Left cardiac atrium (tissue), 4 donors: Measurements from ENCODE around the gene AMPD2. TPM values are rescaled to one million over a fixed set of nuclear protein-coding genes. Genes with fewer than 3 reads are reported as not detected.

Source experiments
- ATAC-seq, 2 donors: fragments of 200-7000 bp; cut with Tn5 transposase; one replicate each; pipeline ENCODE4 v1.9.1; 2020; ENCODE audit warnings: mild to moderate bottlenecking in 2 of 2, moderate library complexity in 2 of 2
- DNase-seq: peaks from one replicate; pipeline ENCODE4 v3.0.0-alpha.2; 2020
- intact Hi-C, 2 donors: fragments of 100-400 bp; cut with DNase I; formaldehyde crosslinking; loops; one replicate each; pipeline versions ENCODE4 v1.14.1 to v1.15.1; 2022 to 2023
- total RNA-seq, 2 donors: library from RNA; stranded (reverse); fragmentation: NEBNext Ultra II Directional; extraction: Animal tissue kit (Norgen Biotek cat#: 25700); gene quantifications; one replicate each; pipeline ENCODE4 v1.2.1, GENCODE V29; 2021
- donor health status: DM: no; HTN: yes; CAD: no.
- donor health status: DM: no; HTN: yes; CAD: no; lungs with severe emphysema.
- donor health status: DM: yes; HTN: yes; CAD: no.
- donor health status: Dilated cardiomyopathy.

Gene AMPD2
- total RNA-seq, 2 donors from 2014 or later, result 13.1 to 25.8 TPM

DNA sequence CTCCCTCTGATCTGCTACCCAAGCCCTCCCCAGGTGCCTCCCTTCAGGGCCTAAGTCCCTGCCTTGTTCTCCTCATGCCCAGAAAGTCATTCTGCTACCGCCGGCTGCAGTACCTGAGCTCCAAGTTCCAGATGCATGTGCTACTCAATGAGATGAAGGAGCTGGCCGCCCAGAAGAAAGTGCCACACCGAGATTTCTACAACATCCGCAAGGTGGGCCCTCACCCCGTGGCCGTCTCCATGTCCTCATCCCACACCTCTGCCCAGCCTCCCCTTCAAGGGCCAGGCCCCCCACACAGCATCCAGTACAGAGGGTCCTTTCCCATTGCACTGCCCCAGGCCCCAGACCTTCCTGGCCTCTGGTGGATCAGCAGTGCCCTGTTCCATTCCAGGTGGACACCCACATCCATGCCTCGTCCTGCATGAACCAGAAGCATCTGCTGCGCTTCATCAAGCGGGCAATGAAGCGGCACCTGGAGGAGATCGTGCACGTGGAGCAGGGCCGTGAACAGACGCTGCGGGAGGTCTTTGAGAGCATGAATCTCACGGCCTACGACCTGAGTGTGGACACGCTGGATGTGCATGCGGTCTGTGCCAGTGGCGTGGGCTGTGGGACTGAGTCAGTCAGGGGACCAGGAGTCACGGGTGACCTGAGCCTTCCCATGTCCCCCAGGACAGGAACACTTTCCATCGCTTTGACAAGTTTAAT lies 8.2 kb downstream of the AMPD2 start:
- ATAC-seq (no peak), DNase-seq (no peak)
- intact Hi-C loops, result loop anchor here in 1 of 2 donors (5.0 kb wide), 1 partner anchor 81 kb away; the partner anchor contains the start of gene GNAI3

DNA sequence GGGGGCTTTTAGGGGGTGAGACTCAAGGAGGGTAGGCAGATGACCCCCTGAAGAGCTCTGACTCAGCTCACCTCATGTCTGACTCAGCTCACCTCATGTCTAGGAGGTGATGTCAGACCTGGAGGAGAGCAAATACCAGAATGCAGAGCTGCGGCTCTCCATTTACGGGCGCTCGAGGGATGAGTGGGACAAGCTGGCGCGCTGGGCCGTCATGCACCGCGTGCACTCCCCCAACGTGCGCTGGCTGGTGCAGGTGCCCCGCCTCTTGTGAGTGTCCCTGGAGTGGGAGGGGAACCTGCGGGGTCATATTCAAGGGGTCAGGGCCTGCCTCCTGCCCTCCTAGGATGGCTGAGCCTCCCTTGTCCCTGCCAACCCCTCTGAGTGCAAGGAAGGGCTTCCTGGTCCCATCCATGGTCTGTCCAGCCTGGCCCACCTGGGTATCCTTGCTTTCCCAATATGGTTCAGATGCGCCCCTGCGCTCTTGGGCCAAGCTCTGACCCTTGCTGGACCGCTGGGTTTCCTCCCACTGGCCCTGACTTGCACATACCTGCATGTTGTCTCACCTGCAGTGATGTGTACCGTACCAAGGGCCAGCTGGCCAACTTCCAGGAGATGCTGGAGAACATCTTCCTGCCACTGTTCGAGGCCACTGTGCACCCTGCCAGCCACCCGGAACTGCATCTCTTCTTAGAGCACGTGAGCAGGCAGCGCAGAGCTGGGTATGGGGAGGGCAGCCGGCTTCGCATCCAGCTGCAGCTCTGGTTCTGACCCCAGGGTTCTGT lies 9.1 kb downstream of the AMPD2 start:
- intact Hi-C loops, result loop anchor here in 1 of 2 donors (5.0 kb wide), 1 partner anchor 81 kb away; the partner anchor contains the start of gene GNAI3
- no peak for ATAC-seq
- DNase-seq, result no peak

DNA sequence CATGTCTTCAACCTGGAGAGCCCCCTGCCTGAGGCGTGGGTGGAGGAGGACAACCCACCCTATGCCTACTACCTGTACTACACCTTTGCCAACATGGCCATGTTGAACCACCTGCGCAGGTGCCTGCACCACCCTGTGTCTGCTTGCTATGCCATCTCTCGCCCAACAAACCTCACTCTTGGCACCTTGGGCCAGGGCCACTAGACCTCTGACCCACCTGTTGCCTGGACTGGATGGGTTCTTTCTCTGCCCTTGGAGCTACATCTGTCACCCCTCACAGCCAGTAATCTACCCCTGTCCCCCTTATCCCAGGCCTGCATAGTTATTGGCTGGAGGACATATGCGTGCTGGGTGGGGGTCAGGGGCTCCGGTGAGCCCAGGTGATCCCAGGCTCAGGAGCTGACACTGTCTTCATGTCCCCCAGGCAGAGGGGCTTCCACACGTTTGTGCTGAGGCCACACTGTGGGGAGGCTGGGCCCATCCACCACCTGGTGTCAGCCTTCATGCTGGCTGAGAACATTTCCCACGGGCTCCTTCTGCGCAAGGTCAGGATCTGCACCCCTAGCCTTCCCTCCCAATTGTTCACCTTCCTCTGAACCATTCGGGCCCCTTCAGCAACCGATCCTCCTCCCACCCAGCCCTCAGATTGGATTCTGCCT lies 9.9 kb downstream of the AMPD2 start:
- DNase-seq, result no peak
- intact Hi-C loops, result loop anchor here (1.0 to 5.0 kb wide), 2 partner anchors 82 to 83 kb away; partner anchors contain the start of gene GNAI3 (in 1 of the 2)
- ATAC-seq, result no peak

DNA sequence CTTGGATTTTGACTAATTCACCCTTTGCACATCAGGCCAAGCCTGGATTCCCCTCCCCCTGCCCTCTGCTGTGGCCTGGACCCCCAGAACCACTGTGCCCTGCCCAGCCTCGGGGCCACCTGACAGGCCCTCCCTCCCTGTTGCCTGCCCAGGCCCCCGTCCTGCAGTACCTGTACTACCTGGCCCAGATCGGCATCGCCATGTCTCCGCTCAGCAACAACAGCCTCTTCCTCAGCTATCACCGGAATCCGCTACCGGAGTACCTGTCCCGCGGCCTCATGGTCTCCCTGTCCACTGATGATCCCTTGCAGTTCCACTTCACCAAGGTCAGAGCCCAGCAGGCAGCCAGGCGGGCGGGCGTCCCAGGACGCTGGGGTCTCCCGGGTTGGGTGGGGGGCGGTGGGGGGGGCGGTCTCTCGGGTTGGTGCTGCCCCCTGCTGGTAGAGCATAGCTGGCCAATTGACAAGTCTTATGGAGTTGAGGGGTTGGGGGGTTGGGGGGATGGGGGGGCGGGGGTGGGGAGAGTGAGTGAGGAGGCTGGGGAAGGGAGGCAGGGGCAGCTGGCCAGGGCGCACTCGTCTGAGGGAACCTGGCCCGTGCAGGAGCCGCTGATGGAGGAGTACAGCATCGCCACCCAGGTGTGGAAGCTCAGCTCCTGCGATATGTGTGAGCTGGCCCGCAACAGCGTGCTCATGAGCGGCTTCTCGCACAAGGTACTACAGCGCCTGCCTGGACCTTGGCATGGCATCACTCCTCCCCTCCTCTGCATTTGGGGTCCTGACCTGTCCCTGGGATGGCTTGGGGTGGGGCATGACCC lies 10.7 kb downstream of the AMPD2 start:
- DNase-seq, result peak; percentile 29
- intact Hi-C loops, result loop anchor here in 1 of 2 donors (1.0 kb wide), 1 partner anchor 84 kb away; no protein-coding TSS in a partner anchor
- ATAC-seq, result no peak

DNA sequence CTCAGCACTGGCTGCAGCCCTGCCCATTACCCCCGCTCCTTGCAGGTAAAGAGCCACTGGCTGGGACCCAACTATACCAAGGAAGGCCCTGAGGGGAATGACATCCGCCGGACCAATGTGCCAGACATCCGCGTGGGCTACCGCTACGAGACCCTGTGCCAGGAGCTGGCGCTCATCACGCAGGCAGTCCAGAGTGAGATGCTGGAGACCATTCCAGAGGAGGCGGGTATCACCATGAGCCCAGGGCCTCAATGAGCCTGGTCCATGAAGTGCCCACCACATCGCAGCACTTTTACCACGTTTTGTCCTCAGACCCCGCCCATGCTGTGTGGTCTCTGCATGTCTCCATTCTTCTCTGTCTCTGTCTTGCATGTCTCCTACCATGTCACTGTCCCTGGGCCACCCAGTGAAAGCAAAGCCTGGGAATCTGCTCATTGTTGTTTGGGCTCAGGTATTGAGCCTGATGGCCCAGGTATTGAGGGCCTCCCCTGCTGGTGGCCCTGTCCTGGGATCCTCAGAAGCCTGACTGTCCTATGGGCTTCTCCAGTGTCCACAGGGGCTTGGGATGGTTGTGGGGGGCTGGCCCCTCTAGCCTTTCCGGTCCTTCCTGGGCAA lies 11.4 kb downstream of the AMPD2 start:
- intact Hi-C loops, result loop anchor here in 1 of 2 donors (1.0 kb wide), 1 partner anchor 85 kb away; no protein-coding TSS in a partner anchor
- ATAC-seq, result no peak
- DNase-seq, result peak; percentile 20

DNA sequence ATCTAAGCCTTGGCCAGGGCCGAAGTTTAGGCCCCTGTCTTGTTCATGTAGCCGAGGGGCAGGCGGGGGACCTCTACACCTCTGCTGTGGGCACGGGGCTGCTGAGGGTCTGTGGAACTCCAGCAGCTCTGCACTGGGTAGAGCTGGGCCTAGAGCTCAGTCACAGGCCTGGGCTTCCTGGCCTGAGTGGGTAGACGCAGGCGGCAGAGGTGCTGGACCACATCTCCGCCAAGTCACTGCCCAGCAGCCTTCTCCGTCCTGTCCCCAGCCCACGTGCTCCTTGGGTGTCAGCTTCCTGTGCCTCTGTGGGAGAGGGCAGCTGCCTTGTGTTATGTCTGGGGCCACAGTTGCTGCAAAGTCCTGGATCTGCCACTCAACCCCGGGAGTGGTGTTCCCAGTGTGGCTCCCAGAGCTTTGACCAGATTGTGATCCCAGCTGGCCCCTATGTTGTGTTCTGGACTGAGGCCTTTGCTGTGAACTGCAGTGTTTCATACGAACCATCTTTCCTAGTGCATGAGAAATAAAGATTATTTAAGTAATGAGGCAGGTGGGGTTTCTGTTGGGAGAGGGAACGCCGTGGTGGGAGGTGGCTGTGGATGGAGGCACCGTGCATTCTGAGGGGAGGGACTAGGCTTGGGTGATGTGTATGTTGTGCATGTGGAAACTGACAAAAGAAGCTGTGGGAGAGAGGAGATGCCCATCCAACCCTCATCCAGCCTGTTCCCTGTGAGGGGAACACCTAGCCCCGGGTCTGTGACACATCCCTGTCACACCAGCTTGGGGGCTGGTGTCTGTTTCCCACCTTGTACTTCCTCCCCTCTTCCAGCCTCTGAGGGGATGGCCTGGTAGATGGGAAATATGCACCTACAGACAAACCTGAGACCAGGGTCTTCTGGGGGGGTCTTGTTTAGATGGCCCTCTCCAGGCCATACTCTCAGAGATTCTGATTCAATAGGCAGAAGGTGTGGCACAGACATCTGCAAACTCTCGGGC lies 12.2 kb downstream of the AMPD2 start:
- DNase-seq (no peak), ATAC-seq (no peak)
- intact Hi-C loops, result no loop called here

DNA sequence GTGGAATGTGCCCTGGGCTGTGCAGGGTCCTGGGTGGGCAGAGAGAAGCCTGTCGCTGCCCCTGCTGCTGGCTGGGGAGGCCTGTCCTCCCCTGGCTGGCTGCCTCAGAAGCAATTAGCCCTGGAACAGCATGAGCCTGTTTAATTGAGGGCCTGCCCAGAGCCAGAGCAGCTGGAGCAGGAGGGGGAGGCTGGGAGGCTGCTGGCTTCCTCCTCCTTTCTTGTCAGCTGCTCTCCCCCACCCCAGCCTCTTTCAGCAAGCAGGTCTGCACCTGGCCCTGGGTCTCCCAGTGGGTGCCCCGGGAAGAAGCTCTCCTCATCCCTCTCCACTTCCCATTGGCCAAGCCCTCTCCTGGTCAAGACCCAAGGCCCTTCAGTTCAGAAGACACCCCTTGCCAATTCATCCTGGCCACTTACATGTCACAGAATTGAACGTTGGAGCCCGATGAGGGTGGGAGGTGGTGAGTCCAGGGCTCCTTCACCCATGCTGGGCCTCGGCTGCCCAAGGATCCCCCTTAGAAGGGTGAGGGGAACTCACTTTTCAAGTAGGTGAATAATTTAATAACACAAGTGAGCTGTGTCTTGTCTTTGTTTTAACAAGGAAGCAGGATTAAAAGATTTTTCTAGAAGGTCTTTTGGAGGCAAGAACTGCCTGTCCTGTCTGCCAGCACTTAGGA lies 13.2 kb downstream of the AMPD2 start:
- DNase-seq (peak; percentile 22), ATAC-seq (no peak)
- intact Hi-C loops, result no loop called here

DNA sequence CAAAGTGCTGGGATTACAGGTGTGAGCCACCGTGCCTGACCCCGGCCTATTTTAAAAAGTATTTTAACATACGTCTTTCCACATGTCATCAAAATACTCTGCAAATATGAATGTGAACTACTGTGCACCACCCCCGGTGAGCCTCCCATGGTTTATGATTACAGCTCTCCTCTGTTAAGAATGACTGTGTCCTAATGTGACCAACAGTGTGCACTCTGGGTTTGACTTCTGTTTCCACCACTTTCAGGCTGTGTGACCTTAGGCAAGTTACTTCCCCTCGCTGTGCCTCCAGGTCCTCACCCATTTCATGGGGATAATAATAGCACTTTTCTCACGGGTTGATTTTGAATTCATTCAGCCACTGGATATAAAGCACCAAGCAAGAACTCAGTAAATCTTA lies 14.7 kb downstream of the AMPD2 start:
- DNase-seq (no peak), ATAC-seq (no peak)
- intact Hi-C loops, result no loop called here

DNA sequence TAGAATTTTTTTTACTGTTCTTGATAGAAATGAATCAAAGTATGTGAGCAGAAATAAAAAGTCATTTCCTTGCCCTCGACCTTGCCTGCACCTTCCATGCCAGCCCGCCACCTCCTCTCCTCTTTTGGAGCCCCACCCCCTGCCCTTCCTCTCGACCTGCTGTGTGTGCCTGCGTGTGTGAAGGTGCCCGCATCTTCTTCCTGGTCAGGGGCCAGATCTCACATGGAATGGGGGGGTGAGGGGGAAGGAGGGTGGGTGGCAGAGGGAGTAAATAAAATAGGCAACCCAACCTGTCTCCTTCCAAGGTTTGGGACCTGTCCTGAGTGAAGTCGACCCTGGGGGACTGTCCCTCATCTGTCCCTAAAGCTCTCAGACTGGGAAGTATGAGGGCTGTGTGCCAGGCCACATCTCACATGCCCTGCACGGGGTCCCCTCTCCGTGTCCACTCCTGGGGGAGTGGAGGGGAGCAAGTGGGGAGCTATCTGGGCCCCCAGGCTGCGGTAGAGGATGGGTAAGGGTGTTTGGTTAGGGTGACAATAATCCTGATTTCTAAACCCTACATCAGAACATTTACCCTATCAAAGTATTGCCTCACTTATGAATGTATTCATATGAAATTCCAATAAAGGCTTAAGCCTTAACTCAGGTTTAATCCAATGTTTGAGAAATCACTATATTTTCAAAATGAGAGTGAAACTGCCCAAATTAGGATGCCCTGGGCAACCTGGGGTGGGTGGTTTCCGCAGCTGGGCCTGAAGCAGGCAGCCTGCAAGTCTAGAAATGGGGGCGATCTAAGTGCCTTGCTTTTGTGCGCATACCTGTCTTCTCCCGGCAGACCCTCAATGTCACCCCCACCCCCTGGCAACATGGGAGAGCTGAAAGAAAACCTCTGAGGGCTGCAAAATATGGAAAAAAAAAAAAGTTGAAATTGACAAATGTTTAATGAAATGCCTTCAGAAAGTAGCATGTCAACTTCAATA lies 15.4 kb downstream of the AMPD2 start:
- intact Hi-C loops, result no loop called here
- DNase-seq (no peak), ATAC-seq (no peak)

DNA sequence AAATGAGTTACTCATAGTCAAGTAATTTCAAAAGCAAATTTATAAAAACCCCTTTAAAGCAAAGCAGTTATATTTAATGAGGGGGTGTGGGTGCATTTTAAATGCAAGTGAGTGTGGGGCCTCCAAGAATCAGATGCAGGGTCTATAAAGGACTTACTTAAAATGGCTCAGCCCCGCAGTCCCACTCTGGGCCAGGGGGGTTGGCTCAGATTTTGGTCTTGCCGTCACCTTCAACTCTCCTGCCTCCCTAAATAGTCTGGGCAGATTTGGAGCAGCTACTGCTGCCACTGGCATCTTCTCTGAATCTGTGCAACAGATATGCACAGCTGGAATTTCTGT lies 16.2 kb downstream of the AMPD2 start:
- no peak for ATAC-seq
- intact Hi-C loops, result no loop called here
- DNase-seq, result no peak

DNA sequence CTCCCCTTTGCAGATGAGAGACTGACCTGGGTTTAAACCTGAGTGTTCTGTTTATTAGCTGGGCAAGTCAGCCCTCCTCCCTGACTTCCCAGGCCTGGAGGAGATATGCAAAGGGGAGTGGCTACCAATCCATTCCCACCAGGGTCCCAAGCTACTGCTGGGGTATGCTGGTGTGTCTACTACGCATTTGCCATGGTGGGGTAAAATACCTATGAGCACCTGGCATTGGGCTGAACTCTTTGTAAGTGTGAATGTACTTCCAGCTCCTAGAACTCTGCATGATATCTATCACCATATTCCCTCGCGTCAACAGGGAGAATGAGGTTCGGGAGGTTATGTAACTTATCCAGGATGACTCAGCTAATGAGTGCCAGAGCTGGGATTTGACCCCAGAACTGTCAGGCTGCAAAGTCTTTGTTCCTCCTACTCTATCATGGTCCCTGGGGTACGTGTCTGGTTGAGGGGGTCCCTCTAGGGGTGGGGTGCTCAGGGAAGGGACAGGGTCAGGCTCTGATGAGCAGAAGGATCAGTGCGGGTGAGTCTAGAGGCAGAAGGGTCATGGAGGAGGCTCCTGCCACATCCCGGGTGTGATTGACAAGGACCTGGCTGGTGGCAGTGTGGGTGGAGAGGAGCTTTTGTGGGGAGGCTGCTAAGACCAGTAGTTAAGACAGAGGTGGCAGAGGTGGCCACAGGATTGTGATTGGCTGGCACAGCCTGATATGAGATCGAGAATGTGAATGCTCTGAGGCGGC lies 16.7 kb downstream of the AMPD2 start:
- intact Hi-C loops, result no loop called here
- DNase-seq (no peak), ATAC-seq (peak; percentile 44 to 56)

DNA sequence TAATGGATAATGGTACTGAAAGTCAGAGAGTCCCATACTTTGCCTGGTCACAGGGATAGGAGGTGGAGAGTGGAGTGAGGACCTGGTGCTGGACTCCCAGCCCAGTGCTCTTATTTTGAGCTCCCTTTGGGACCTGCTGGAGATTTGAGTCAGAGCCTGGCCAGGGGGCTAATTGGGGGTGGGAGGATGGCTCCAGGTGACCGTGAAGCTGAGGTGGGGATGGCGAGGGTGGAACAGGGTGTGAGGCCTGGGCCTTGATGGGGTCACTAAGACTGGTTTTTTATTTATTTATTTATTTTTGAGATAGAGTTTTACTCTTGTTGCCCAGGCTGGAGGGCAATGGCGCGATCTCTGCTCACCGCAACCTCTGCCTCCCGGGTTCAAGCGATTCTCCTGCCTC lies 17.8 kb downstream of the AMPD2 start:
- DNase-seq (no peak), ATAC-seq (no peak)
- intact Hi-C loops, result no loop called here

DNA sequence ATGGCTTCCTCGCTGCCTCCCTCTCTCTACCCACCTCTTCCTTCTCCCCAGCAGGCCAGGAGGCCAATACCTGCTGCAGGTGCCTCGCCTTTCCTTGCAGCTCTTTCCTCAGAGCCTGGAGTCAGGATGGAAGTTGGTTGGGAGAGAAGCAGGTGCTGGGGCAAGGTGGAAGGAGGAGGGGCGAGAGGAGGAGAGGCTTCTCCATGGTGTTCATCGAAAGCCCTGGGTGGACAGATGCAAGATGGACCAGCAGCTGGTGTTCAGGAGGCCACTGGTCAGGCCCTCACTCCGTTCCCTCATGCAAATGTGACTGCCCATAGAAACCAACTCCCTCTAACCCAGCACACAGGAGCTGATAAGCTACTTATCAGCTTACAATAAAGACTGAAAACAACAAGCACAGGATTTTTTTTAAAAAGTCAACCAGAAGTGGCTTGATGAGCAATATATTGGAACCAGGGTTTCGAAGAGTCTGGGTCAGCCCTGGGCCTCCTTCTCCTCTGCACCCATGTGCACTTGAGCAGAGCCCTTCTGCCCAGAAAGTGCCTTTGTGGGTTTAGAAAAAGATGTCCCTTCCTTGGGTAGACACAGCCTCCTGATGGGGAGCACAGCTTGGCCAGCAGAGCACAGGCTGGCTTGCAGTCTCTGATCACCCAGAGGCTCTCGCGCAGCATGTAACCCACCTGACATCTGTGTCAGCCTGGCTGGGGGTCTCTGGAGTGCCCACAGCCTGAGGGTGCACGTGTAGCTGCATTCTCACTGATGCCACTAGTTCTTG lies 19.6 kb downstream of the AMPD2 start:
- ATAC-seq (no peak), DNase-seq (no peak)
- intact Hi-C loops, result no loop called here

DNA sequence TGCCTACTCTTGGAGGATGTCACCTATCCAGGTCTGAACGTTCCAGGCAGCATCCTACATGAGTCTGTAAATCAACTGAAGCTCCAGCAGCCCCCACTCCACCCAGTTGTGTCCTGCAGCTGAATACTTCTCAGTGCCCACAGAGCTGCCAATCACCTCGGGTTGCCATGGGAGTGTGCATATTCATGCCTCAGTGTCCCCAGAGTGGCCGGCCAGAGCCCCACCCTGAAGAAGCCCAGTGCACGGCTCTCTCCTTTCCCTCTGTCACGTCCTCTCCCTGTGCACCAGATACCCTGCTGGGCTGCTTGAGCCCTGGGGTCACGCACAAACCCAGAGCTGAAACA lies 20.2 kb downstream of the AMPD2 start:
- intact Hi-C loops, result loop anchor here (5.0 to 10.0 kb wide), 3 partner anchors 132 to 345 kb away; partner anchors contain the start of gene AHCYL1 (in 2 of the 2)
- ATAC-seq, result no peak
- no peak for DNase-seq
